DND-41 (cell line): ENCODE measurements around the gene NEGR1.

ENCODE experiments used
- EZH2 ChIP-seq: IDR thresholded peaks from 3 replicates; pipeline ENCODE4 v1.6.1; 2012; ENCODE audit warnings: borderline replicate concordance, low read depth, mild to moderate bottlenecking, moderate library complexity, low read length, inconsistent platforms; ENCODE audit not compliant: severe bottlenecking
- TF ChIP-seq, protein P1 (sequence below): IDR thresholded peaks from 2 replicates; pipeline ENCODE4 v1.5.1; 2012; ENCODE audit warnings: borderline replicate concordance, low read length, moderate library complexity, mild to moderate bottlenecking; ENCODE audit not compliant: poor library complexity, severe bottlenecking; ENCODE audit errors: extremely low read depth

DNA sequence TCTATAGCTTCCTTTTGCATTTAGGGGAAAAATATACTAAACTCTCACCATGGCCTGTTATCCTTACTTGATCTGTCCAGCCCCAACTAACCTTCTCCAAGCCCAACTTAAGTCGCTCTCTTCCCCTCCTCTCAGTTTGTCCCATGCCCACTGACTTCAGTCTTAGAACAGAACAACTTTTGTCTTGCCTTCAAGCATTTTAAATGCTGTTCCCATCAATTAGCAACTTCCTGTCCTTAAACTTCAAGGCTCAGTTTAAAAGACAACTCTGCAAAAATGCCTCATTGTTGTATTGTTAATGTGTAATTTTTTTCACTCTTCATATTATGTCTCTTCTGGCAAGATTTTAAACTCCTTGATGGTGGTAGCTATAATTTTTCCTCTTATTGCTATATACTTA lies 526.9 kb downstream of the NEGR1 start:
- TF ChIP-seq, protein P1, sequence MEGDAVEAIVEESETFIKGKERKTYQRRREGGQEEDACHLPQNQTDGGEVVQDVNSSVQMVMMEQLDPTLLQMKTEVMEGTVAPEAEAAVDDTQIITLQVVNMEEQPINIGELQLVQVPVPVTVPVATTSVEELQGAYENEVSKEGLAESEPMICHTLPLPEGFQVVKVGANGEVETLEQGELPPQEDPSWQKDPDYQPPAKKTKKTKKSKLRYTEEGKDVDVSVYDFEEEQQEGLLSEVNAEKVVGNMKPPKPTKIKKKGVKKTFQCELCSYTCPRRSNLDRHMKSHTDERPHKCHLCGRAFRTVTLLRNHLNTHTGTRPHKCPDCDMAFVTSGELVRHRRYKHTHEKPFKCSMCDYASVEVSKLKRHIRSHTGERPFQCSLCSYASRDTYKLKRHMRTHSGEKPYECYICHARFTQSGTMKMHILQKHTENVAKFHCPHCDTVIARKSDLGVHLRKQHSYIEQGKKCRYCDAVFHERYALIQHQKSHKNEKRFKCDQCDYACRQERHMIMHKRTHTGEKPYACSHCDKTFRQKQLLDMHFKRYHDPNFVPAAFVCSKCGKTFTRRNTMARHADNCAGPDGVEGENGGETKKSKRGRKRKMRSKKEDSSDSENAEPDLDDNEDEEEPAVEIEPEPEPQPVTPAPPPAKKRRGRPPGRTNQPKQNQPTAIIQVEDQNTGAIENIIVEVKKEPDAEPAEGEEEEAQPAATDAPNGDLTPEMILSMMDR = no peak
- no peak for TF ChIP-seq EZH2
